Neural crest cell (in vitro differentiated cells): Measurements from ENCODE around the gene IRS1. TPM values are rescaled to one million over a fixed set of nuclear protein-coding genes. Genes with fewer than 3 reads are reported as not detected.

Source experiments
- DNase-seq: peaks from one replicate; pipeline ENCODE4 v3.0.0; 2021; ENCODE audit warnings: low read depth, mixed read lengths, low spot score
- H3K27ac Mint-ChIP-seq: one replicate; pipeline ENCODE4 v1.8.0; 2021; ENCODE audit warnings: mild to moderate bottlenecking, mixed read lengths; ENCODE audit not compliant: unreplicated experiment
- H3K27me3 Mint-ChIP-seq: 2 replicates; pipeline ENCODE4 v1.8.0; 2021; ENCODE audit warnings: low read depth, mild to moderate bottlenecking, mixed read lengths
- H3K36me3 Mint-ChIP-seq: 2 replicates; pipeline ENCODE4 v1.8.0; 2021; ENCODE audit warnings: low read depth, mild to moderate bottlenecking, mixed read lengths
- H3K4me1 Mint-ChIP-seq: 2 replicates; pipeline ENCODE4 v1.8.0; 2021; ENCODE audit warnings: mixed read lengths
- H3K4me3 Mint-ChIP-seq: one replicate; pipeline ENCODE4 v1.8.0; 2021; ENCODE audit warnings: mild to moderate bottlenecking, mixed read lengths
- H3K9me3 Mint-ChIP-seq: 2 replicates; pipeline ENCODE4 v1.8.0; 2021; ENCODE audit warnings: mixed read lengths
- CTCF ChIP-seq: fragments of 200-600 bp; sonication (generic); conservative IDR thresholded peaks from 2 replicates; pipeline ENCODE4 v1.5.0; 2021; ENCODE audit warnings: antibody characterized with exemption, mild to moderate bottlenecking
- total RNA-seq: library from RNA; stranded (reverse); gene quantifications from 2 replicates; pipeline ENCODE4 v1.2.1, GENCODE V29; 2021

Gene IRS1
- total RNA-seq, 1 donor from 2014 or later, result 15.1 TPM

GRCh38 chr2:226775032-226775509, 24.5 kb downstream of the IRS1 start:
- Mint-ChIP-seq H3K27me3 (no peaks in the 10 kb centered on the region), H3K4me1 (peaks cover 35% of the 10 kb centered on the region), H3K4me3 (no peak overlapping the region), H3K36me3 (peaks cover 34% of the 10 kb centered on the region), H3K9me3 (peaks cover 15% of the 10 kb centered on the region), H3K27ac (no peak overlapping the region)
- TF ChIP-seq CTCF, result no peak
- DNase-seq, result no peak

GRCh38 chr2:226773291-226773690, 26.3 kb downstream of the IRS1 start:
- no peak for DNase-seq
- peaks cover 7% of the 10 kb centered on the region for H3K9me3 Mint-ChIP-seq
- peaks cover 30% of the 10 kb centered on the region for H3K4me1 Mint-ChIP-seq
- no peak for TF ChIP-seq CTCF
- H3K27me3 Mint-ChIP-seq, result no peaks in the 10 kb centered on the region
- peak overlapping the region; percentile 70 for H3K27ac Mint-ChIP-seq
- H3K4me3 Mint-ChIP-seq, result no peak overlapping the region
- peaks cover 30% of the 10 kb centered on the region for H3K36me3 Mint-ChIP-seq

- Mint-ChIP-seq H3K4me3 (no peak overlapping the region), H3K9me3 (peaks cover 11% of the 10 kb centered on the region), H3K36me3 (peaks cover 32% of the 10 kb centered on the region), H3K27ac (peak overlapping the region; percentile 77), H3K4me1 (peaks cover 30% of the 10 kb centered on the region), H3K27me3 (no peaks in the 10 kb centered on the region)
- DNase-seq, result no peak
- no peak for TF ChIP-seq CTCF
These were observed 27.0 kb downstream of the IRS1 start for GRCh38 chr2:226772389-226773179.

GRCh38 chr2:226771067-226771466, 28.6 kb downstream of the IRS1 start:
- TF ChIP-seq CTCF, result no peak
- Mint-ChIP-seq H3K9me3 (peaks cover 11% of the 10 kb centered on the region), H3K27ac (peak overlapping the region; percentile 45), H3K36me3 (peaks cover 30% of the 10 kb centered on the region), H3K4me3 (no peak overlapping the region), H3K27me3 (no peaks in the 10 kb centered on the region), H3K4me1 (peaks cover 30% of the 10 kb centered on the region)
- no peak for DNase-seq

GRCh38 chr2:226767056-226767813, 32.4 kb downstream of the IRS1 start:
- Mint-ChIP-seq H3K27ac (no peak overlapping the region), H3K4me1 (peaks cover 9% of the 10 kb centered on the region), H3K9me3 (peaks cover 9% of the 10 kb centered on the region), H3K4me3 (no peak overlapping the region), H3K36me3 (peaks cover 29% of the 10 kb centered on the region), H3K27me3 (no peaks in the 10 kb centered on the region)
- DNase-seq, result no peak
- no peak for TF ChIP-seq CTCF
